HG03469 (cell line): ENCODE measurements around the gene TCHP.

Source experiments
- ATAC-seq: cut with Tn5 transposase; IDR thresholded peaks from one replicate; pipeline ENCODE4 v1.9.1; 2021; ENCODE audit warnings: mild to moderate bottlenecking, moderate library complexity, moderate number of reproducible peaks; ENCODE audit not compliant: unreplicated experiment

The TCHP gene

GRCh38 chr12:109959411-109960093 lies 59.5 kb downstream of the TCHP start:
- ATAC-seq = no peak

GRCh38 chr12:109961201-109961600 lies 61.1 kb downstream of the TCHP start:
- ATAC-seq = no peak

- ATAC-seq = no peak
Measured at GRCh38 chr12:109961612-109962011, 61.5 kb downstream of the TCHP start.

- no peak for ATAC-seq
Measured at GRCh38 chr12:109962398-109962797, 62.3 kb downstream of the TCHP start.

GRCh38 chr12:109963330-109963729 lies 63.3 kb downstream of the TCHP start:
- no peak for ATAC-seq

- ATAC-seq = no peak
Measured at GRCh38 chr12:109963743-109964429, 63.8 kb downstream of the TCHP start.

GRCh38 chr12:109966546-109966945 lies 66.5 kb downstream of the TCHP start:
- ATAC-seq = no peak

GRCh38 chr12:109967383-109968031 lies 67.4 kb downstream of the TCHP start:
- ATAC-seq = no peak
